ENCODE results near the gene RNF208. TPM values are rescaled to one million over a fixed set of nuclear protein-coding genes. Genes with fewer than 3 reads are reported as not detected.

RNF208 gene
- total and polyA plus RNA-seq, 2 experiments from 2014 or later, result 0.34 to 0.65 TPM

DNA sequence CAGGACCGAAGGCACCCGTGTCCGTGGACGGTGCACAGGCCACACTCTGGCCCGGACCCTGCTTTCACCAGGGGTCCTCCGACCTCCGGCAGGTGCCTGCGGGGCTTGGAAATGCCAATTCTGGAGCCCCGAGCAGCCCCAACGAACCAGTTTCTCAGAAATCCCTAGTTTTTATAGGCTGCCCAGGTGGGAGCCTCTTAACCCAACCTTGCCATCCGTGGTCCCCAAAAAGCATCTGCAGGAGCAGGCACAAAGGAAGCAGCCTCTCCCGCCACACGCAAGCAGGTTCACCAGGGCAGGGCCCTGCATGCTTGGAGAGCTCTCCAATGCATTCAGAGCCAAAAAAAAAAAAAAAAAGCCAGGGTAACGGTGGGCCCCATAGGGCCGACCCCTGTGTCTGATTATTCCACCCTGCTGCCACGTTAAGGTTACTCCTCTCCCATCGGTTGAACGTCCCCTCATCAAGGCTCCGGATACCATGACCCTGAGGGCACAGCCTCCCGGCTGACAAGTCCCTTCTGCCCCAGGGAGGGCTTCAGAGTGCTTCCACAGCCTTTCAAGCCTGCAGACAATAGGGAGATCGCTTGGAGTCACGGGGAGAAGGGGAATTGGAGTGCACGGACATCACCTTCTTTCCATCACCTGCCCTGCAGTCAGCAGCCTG is 20.7 kb downstream of the RNF208 start:
- Histone ChIP-seq H3K36me3 (ENCODE audit: low read depth) (no peaks in the 10 kb centered on the region), H3K27me3 (replicated peaks; ENCODE audit: insufficient read depth) (no peaks in the 10 kb centered on the region), H3K4me1 (ENCODE audit: insufficient read depth) (peaks cover 22% of the 10 kb centered on the region), H4K20me1 (ENCODE audit: insufficient read depth) (no peaks in the 10 kb centered on the region), H3K9ac (peak overlapping the region; percentile 73), H2AFZ (peak overlapping the region; percentile 74), H3K9me2 (ENCODE audit: insufficient read depth) (no peaks in the 10 kb centered on the region), H3K4me3 (peak overlapping the region; percentile 90), H3K9me3 (ENCODE audit: low read depth) (no peaks in the 10 kb centered on the region), H3K79me2 (ENCODE audit: insufficient read depth) (peaks cover 86% of the 10 kb centered on the region), H3F3A (ENCODE audit: insufficient read depth) (no peaks in the 10 kb centered on the region; the same call in 1 of the 2 replicates), H3K4me2 (ENCODE audit: unreplicated experiment) (peak overlapping the region; percentile 92), H3K27ac (0 out of 2 replicates have a peak overlapping the region, but pooled peaks have one; percentile 10)
- in situ Hi-C loops (cut with MboI), result no loop called here
- 11 to 16% methylated on average over 23 of the region's 23 CpGs for WGBS, 2 experiments (ENCODE audit: low coverage in 1 of 2, low lambda C conversion rate in 2 of 2, missing lambda C conversion rate in 2 of 2)
- TF ChIP-seq EZH2 (IDR thresholded peaks at IDR 0.05; ENCODE audit: insufficient read depth, poor library complexity, severe bottlenecking) (no peak), EZH2phosphoT487 (IDR thresholded peaks at IDR 0.05; ENCODE audit: insufficient read depth, low read depth) (no peak)
- peak; percentile 27 for DNase-seq

DNA sequence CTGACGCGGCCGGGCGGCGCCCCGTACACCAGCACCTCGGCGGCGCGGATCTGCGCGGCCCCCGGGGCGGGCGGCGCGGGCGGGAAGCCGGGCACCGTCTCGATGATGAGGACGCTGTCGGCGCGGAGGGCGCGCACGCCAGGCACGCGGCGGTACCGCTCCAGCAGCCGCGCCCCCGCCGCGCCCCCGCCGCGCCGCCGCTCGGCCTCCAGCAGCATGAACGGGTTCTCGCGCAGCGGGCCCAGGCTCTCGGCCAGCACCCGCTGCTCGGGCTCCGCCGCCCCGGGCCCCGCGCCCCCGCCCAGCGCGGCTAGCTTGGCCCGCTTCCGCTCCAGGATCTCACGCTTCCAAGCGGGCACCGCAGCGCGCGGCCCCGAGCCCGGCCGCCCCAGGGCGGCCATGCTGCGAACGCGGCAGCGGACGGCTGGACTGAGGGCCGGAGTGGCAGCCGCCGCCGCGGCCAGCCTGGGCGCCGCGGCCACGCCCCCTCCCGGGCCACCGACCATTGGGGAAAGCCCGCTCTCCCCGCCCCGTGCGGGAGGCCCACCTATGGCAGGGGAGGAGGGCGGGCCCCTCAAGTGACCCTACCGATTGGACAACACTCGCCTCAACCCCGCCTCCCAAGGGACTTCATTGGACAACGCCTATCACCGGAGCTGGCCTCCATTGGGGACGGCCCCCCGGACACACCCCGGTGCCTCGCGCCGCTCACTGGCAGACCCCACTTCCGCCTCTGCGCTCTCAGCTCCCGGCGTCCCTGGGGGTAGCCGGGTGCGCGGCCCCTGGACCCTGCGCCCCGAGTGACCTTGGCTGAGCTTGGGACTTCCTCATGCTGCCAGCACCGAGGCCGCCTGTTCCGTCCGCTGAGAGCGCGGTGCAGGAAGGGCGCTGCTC is 21.5 kb downstream of the RNF208 start, which contains the start of gene TPRN:
Gene TPRN, minus strand, starts transcription at position 431 of the 894 bp plus-strand sequence. Its CDS starts 30 bp downstream, at position 401.
- Histone ChIP-seq H3K9me2 (ENCODE audit: insufficient read depth) (no peaks in the 10 kb centered on the region), H3K4me3 (peak within 1 kb of the TSS; percentile 90), H2AFZ (peak within 1 kb of the TSS; percentile 74), H3K79me2 (ENCODE audit: insufficient read depth) (peaks cover 83% of the 10 kb centered on the region), H3K27ac (peak within 1 kb of the TSS; percentile 43; the same call in 1 of the 2 replicates), H3K9me3 (ENCODE audit: low read depth) (no peaks in the 10 kb centered on the region), H3K4me2 (ENCODE audit: unreplicated experiment) (peak within 1 kb of the TSS; percentile 92), H3K9ac (peak within 1 kb of the TSS; percentile 73), H3F3A (ENCODE audit: insufficient read depth) (no peaks in the 10 kb centered on the region; the same call in 1 of the 2 replicates), H3K4me1 (ENCODE audit: insufficient read depth) (peaks cover 20% of the 10 kb centered on the region), H3K27me3 (replicated peaks; ENCODE audit: insufficient read depth) (no peaks in the 10 kb centered on the region), H4K20me1 (ENCODE audit: insufficient read depth) (no peaks in the 10 kb centered on the region), H3K36me3 (ENCODE audit: low read depth) (no peaks in the 10 kb centered on the region)
- 2% methylated on average over 39 to 70 of the region's 118 CpGs for WGBS, 2 experiments (ENCODE audit: low coverage in 1 of 2, low lambda C conversion rate in 2 of 2, missing lambda C conversion rate in 2 of 2)
- TF ChIP-seq EZH2phosphoT487 (IDR thresholded peaks at IDR 0.05; ENCODE audit: insufficient read depth, low read depth) (no peak), EZH2 (IDR thresholded peaks at IDR 0.05; ENCODE audit: insufficient read depth, poor library complexity, severe bottlenecking) (no peak)
- in situ Hi-C loops (cut with MboI), result no loop called here
- DNase-seq, result peak; percentile 100

DNA sequence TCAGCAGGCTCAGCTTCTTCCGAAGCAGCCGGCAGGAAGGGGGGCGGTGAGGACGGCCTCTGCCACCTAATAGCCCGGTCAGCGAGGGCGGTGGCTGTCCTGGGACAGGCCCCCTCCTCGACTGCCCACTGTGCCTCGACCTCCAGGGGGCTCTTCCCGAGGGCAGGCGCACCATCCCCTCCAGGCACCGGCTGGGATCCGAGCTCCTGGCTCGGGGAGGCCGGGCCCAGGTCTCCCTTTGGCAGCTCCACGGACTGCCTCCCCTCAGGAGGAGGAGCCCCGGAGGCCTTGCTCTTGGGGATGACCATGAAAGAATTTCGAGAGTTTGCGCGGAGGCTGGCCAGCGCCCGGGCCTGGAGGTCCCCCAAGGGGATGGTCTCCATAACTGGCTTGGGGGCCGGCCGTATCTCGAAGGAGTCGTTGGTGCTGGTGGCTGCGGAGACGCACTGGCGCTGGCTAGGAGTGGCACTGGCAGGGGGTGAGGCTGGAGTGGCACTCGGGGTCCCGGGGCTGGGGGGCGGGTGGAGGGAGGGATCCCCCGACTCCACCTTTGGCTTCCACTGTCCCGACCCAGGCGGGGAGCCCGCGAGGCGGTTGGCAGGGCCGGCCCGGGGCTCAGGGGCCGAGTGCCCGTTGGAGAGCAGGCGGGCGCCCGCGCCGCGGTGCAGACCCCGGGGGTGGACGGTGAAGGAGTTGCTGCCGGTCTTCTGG is 22.5 kb downstream of the RNF208 start:
- Histone ChIP-seq H3K4me2 (ENCODE audit: unreplicated experiment) (peak overlapping the region; percentile 79), H3F3A (ENCODE audit: insufficient read depth) (no peaks in the 10 kb centered on the region; the same call in 1 of the 2 replicates), H3K4me3 (peak overlapping the region; percentile 66), H3K9me2 (ENCODE audit: insufficient read depth) (no peaks in the 10 kb centered on the region), H3K27me3 (replicated peaks; ENCODE audit: insufficient read depth) (no peaks in the 10 kb centered on the region), H3K9ac (peak overlapping the region; percentile 61), H3K27ac (no peak overlapping the region), H2AFZ (no peak overlapping the region), H3K36me3 (ENCODE audit: low read depth) (no peaks in the 10 kb centered on the region), H3K9me3 (ENCODE audit: low read depth) (no peaks in the 10 kb centered on the region), H4K20me1 (ENCODE audit: insufficient read depth) (no peaks in the 10 kb centered on the region), H3K4me1 (ENCODE audit: insufficient read depth) (peaks cover 20% of the 10 kb centered on the region), H3K79me2 (ENCODE audit: insufficient read depth) (peaks cover 84% of the 10 kb centered on the region)
- 14 to 31% methylated on average over 38 to 39 of the region's 51 CpGs for WGBS, 2 experiments (ENCODE audit: low coverage in 1 of 2, low lambda C conversion rate in 2 of 2, missing lambda C conversion rate in 2 of 2)
- peak; percentile 28 for DNase-seq
- no peak for TF ChIP-seq EZH2 (IDR thresholded peaks at IDR 0.05; ENCODE audit: insufficient read depth, poor library complexity, severe bottlenecking)
- in situ Hi-C loops (cut with MboI), result no loop called here

DNA sequence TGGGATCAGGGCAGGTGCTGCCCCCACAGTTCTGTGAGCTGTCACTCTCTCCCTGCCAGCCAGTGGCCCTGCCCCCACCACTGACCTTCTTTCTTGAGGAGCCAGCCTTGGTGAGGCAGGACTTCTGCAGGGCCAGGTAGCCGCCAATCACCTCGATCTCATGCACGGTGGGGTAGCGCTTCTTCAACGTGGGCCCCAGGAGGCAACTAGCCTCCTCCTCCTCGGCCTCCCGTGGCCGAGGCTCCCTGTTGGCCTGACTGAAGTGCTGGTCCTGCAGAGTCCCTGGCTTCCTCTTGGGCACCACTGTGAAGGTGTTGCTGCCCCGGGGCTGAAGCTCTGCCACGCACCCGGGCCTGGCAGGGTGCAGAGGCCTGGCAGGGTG is 23.1 kb downstream of the RNF208 start:
- in situ Hi-C loops (cut with MboI), result no loop called here
- no peaks in the 10 kb centered on the region for H4K20me1 ChIP-seq (ENCODE audit: insufficient read depth)

More for the DNA sequence above, 23.1 kb downstream of the RNF208 start:
- DNase-seq, result no peak
- H3K79me2 ChIP-seq (ENCODE audit: insufficient read depth), result peaks cover 84% of the 10 kb centered on the region
- H3K9me2 ChIP-seq (ENCODE audit: insufficient read depth), result no peaks in the 10 kb centered on the region
- no peaks in the 10 kb centered on the region for H3K36me3 ChIP-seq (ENCODE audit: low read depth)
- no peaks in the 10 kb centered on the region for H3K9me3 ChIP-seq (ENCODE audit: low read depth)
- no peaks in the 10 kb centered on the region for H3K27me3 ChIP-seq (replicated peaks; ENCODE audit: insufficient read depth)
- 89 to 91% methylated on average over 9 to 11 of the region's 11 CpGs for WGBS, 2 experiments (ENCODE audit: low coverage in 1 of 2, low lambda C conversion rate in 2 of 2, missing lambda C conversion rate in 2 of 2)
- TF ChIP-seq EZH2phosphoT487 (IDR thresholded peaks at IDR 0.05; ENCODE audit: insufficient read depth, low read depth) (no peak), EZH2 (IDR thresholded peaks at IDR 0.05; ENCODE audit: insufficient read depth, poor library complexity, severe bottlenecking) (no peak)
- H3K27ac ChIP-seq, result no peak overlapping the region
- no peaks in the 10 kb centered on the region for H3F3A ChIP-seq (ENCODE audit: insufficient read depth)
- peak overlapping the region; percentile 61; the same call in 1 of the 2 replicates for H3K9ac ChIP-seq
- H3K4me3 ChIP-seq, result peak overlapping the region; percentile 66
- H2AFZ ChIP-seq, result no peak overlapping the region
- peak overlapping the region; percentile 79 for H3K4me2 ChIP-seq (ENCODE audit: unreplicated experiment)
- H3K4me1 ChIP-seq (ENCODE audit: insufficient read depth), result peaks cover 13% of the 10 kb centered on the region

Measured in GM23248 (cell line).